IMR-90 (cell line): Measurements from ENCODE around the gene NLGN2. TPM values are rescaled to one million over a fixed set of nuclear protein-coding genes. Genes with fewer than 3 reads are reported as not detected.

ENCODE experiments used
- ATAC-seq: fragments of 200-7000 bp; cut with Tn5 transposase; 2 replicates; pipeline ENCODE4 v1.9.1; 2020; ENCODE audit warnings: low read depth, mild to moderate bottlenecking, moderate library complexity
- BruUV-seq: library from RNA; stranded (reverse); fragments of 400-500 nt; replicated peaks from 2 replicates; lab custom pipeline; 2021; lab: Mats Ljungman, UMichigan
- CTCF ChIA-PET: fragments of 300-600 bp; formaldehyde crosslinking; extraction: SDS; loops from one replicate; lab custom pipeline; 2021; ENCODE audit warnings: antibody characterized with exemption; lab: Yijun Ruan, JAX
- POLR2A ChIA-PET: fragments of 300-600 bp; sonication (Branson Sonifier 250); formaldehyde crosslinking; loops from one replicate; lab custom pipeline; 2022; ENCODE audit warnings: antibody characterized with exemption; ENCODE audit not compliant: unreplicated experiment; lab: Charles Lee
- DNase-seq: peaks from one replicate; pipeline ENCODE4 v3.0.0; 2013
- H2AFZ ChIP-seq: replicated peaks from 2 replicates; pipeline ENCODE3; 2013; ENCODE audit warnings: low read length, mild to moderate bottlenecking; ENCODE audit not compliant: poor library complexity
- H2AK5ac ChIP-seq: 2 replicates; pipeline ENCODE4 v1.6.1; 2013; ENCODE audit warnings: low read depth, low read length, inconsistent platforms
- H2AK9ac ChIP-seq: replicated peaks from 2 replicates; pipeline ENCODE3; 2013; ENCODE audit warnings: mild to moderate bottlenecking, low read depth, low read length, moderate library complexity; ENCODE audit not compliant: poor library complexity
- H2BK120ac ChIP-seq: 2 replicates; pipeline ENCODE4 v1.6.1; 2013; ENCODE audit warnings: low read depth, low read length, inconsistent platforms
- H2BK15ac ChIP-seq: 3 replicates; pipeline ENCODE4 v1.6.1; 2013; ENCODE audit warnings: low read depth, low read length, inconsistent platforms
- H2BK20ac ChIP-seq: 2 replicates; pipeline ENCODE4 v1.6.1; 2013; ENCODE audit warnings: low read depth, mild to moderate bottlenecking, inconsistent platforms, low read length, moderate library complexity
- H2BK5ac ChIP-seq: 2 replicates; pipeline ENCODE4 v1.6.1; 2013; ENCODE audit warnings: mild to moderate bottlenecking, low read depth, low read length, inconsistent platforms; ENCODE audit not compliant: poor library complexity, severe bottlenecking
- H3K14ac ChIP-seq: replicated peaks from 2 replicates; pipeline ENCODE4 v1.6.1; 2013; ENCODE audit warnings: low read depth, low read length, inconsistent platforms
- H3K18ac ChIP-seq: 2 replicates; pipeline ENCODE4 v1.6.1; 2013; ENCODE audit warnings: low read depth, low read length, control low read depth
- H3K23ac ChIP-seq: 2 replicates; pipeline ENCODE4 v1.6.1; 2013; ENCODE audit warnings: low read depth, low read length, inconsistent platforms
- H3K27ac ChIP-seq: 2 replicates; pipeline ENCODE4 v1.5.1; 2013; ENCODE audit warnings: mild to moderate bottlenecking, control low read depth, low read length; ENCODE audit not compliant: insufficient read depth
- H3K27me3 ChIP-seq: 2 replicates; pipeline ENCODE4 v1.6.1; 2013; ENCODE audit warnings: low read length; ENCODE audit not compliant: control insufficient read depth, insufficient read depth
- H3K36me3 ChIP-seq: 2 replicates; pipeline ENCODE4 v1.6.1; 2013; ENCODE audit warnings: low read length, mixed read lengths; ENCODE audit not compliant: control insufficient read depth, insufficient read depth
- H3K4ac ChIP-seq: 2 replicates; pipeline ENCODE4 v1.6.1; 2013; ENCODE audit warnings: low read depth, low read length, inconsistent platforms
- H3K4me1 ChIP-seq: 2 replicates; pipeline ENCODE4 v1.6.1; 2013; ENCODE audit warnings: low read length, mixed read lengths; ENCODE audit not compliant: control insufficient read depth, insufficient read depth
- H3K4me2 ChIP-seq: 2 replicates; pipeline ENCODE4 v1.6.1; 2013; ENCODE audit warnings: low read depth, mild to moderate bottlenecking, control low read depth, low read length, moderate library complexity
- H3K4me3 ChIP-seq: 2 replicates; pipeline ENCODE4 v1.5.1; 2013; ENCODE audit warnings: low read depth, mild to moderate bottlenecking, control low read depth, low read length, moderate library complexity; ENCODE audit not compliant: insufficient read depth
- H3K56ac ChIP-seq: 2 replicates; pipeline ENCODE4 v1.6.1; 2013; ENCODE audit warnings: low read length, inconsistent platforms; ENCODE audit not compliant: insufficient read depth; ENCODE audit errors: extremely low read depth
- H3K79me1 ChIP-seq, 2 experiments: 2 replicates each; pipeline ENCODE4 v1.6.1; 2013; ENCODE audit warnings: low read length in 2 of 2, inconsistent platforms in 1 of 2, low read depth in 1 of 2
- H3K9ac ChIP-seq: 2 replicates; pipeline ENCODE4 v1.6.1; 2013; ENCODE audit warnings: low read depth, low read length, control low read depth
- H3K9me1 ChIP-seq: 2 replicates; pipeline ENCODE4 v1.6.1; 2013; ENCODE audit warnings: low read length, inconsistent platforms; ENCODE audit not compliant: insufficient read depth
- H3K9me3 ChIP-seq: 2 replicates; pipeline ENCODE4 v1.6.1; 2013; ENCODE audit warnings: low read length; ENCODE audit not compliant: control insufficient read depth, insufficient read depth
- H4K20me1 ChIP-seq: 2 replicates; pipeline ENCODE4 v1.6.1; 2013; ENCODE audit warnings: low read length, inconsistent platforms; ENCODE audit not compliant: insufficient read depth
- H4K5ac ChIP-seq: 2 replicates; pipeline ENCODE4 v1.6.1; 2013; ENCODE audit warnings: mild to moderate bottlenecking, low read depth, low read length, control low read depth
- H4K8ac ChIP-seq, 2 experiments: 2 replicates each; pipeline ENCODE4 v1.6.1; 2013; ENCODE audit warnings: low read depth in 2 of 2, low read length in 2 of 2, control low read depth in 1 of 2, inconsistent platforms in 1 of 2
- H4K91ac ChIP-seq: 2 replicates; pipeline ENCODE4 v1.6.1; 2013; ENCODE audit warnings: low read depth, low read length, inconsistent platforms; ENCODE audit not compliant: insufficient read depth
- BHLHE40 ChIP-seq: fragments of 150-350 bp; IDR thresholded peaks from 2 replicates; pipeline ENCODE4 v1.6.1; 2016; ENCODE audit warnings: mild to moderate bottlenecking, low read depth, low read length
- CEBPB ChIP-seq: IDR thresholded peaks from 2 replicates; pipeline ENCODE4 v1.6.1; 2012; ENCODE audit warnings: low read depth, low read length, improper control_type of control experiment
- CHD1 ChIP-seq: IDR thresholded peaks from 2 replicates; pipeline ENCODE4 v1.6.1; 2012; ENCODE audit warnings: low read depth, low read length, improper control_type of control experiment
- FOS ChIP-seq: fragments of 150-350 bp; IDR thresholded peaks from 2 replicates; pipeline ENCODE4 v1.6.1; 2016; ENCODE audit warnings: low read depth, low read length
- MAZ ChIP-seq: IDR thresholded peaks from 2 replicates; pipeline ENCODE4 v1.6.1; 2012; ENCODE audit warnings: low read depth, mild to moderate bottlenecking, low read length, improper control_type of control experiment, moderate library complexity, borderline replicate concordance
- MXI1 ChIP-seq: IDR thresholded peaks from 2 replicates; pipeline ENCODE4 v1.6.1; 2012; ENCODE audit warnings: low read depth, mild to moderate bottlenecking, low read length, moderate library complexity, borderline replicate concordance
- POLR2A ChIP-seq: IDR thresholded peaks from 2 replicates; pipeline ENCODE4 v1.6.1; 2012; ENCODE audit warnings: mild to moderate bottlenecking, low read depth, low read length
- RAD21 ChIP-seq: IDR thresholded peaks from 2 replicates; pipeline ENCODE4 v1.6.1; 2012; ENCODE audit warnings: low read length, improper control_type of control experiment
- RCOR1 ChIP-seq: IDR thresholded peaks from 2 replicates; pipeline ENCODE4 v1.6.1; 2012; ENCODE audit warnings: mild to moderate bottlenecking, low read length, improper control_type of control experiment; ENCODE audit not compliant: insufficient replicate concordance
- RFX5 ChIP-seq: IDR thresholded peaks from 2 replicates; pipeline ENCODE4 v1.8.0; 2012; ENCODE audit warnings: low read depth, mild to moderate bottlenecking, low read length, moderate library complexity
- SMC3 ChIP-seq: fragments of 150-350 bp; IDR thresholded peaks from 2 replicates; pipeline ENCODE4 v1.6.1; 2016; ENCODE audit warnings: low read depth, mild to moderate bottlenecking, antibody characterized with exemption, low read length, moderate library complexity
- WGBS, 2 experiments: methylation state at CpG; one replicate each; pipeline versions ENCODE4 v1.1.5 to v1.1.7; 2013; ENCODE audit warnings: missing lambda C conversion rate in 2 of 2; ENCODE audit not compliant: insufficient read length in 1 of 2; ENCODE audit errors: extremely low coverage in 2 of 2; 5-methylcytosine and 5-hydroxymethylcytosine counted together
- dilution Hi-C: fragments of 300-500 bp; cut with HindIII; formaldehyde crosslinking; loops from one replicate; pipeline ENCODE4 v1.14.3; 2018; ENCODE audit warnings: low sequenced_read_pairs; ENCODE audit not compliant: unreplicated experiment
- in situ Hi-C: fragments of 300-500 bp; cut with MboI; formaldehyde crosslinking; loops from 3 replicates; pipeline ENCODE4 v1.14.3; 2019; ENCODE audit warnings: low sequenced_read_pairs, inconsistent platforms, mixed read lengths
- intact Hi-C: fragments of 100-400 bp; cut with micrococcal nuclease; formaldehyde crosslinking; loops from 2 replicates; pipeline ENCODE4 v1.10.0; 2022
- polyA plus RNA-seq, 3 experiments: library from polyadenylated mRNA; depleted of rRNA; stranded (reverse); fragments of >200 nt; gene quantifications; 2 replicates each; pipeline ENCODE4 v1.2.3, GENCODE V29; 2012; ENCODE audit warnings: low replicate concordance in 1 of 3
- total RNA-seq: library from RNA; depleted of rRNA; stranded (reverse); fragments of >200 nt; gene quantifications from 2 replicates; pipeline ENCODE4 v1.2.3, GENCODE V29; 2012
- TF ChIP-seq, protein P1 (sequence below): fragments of 150-350 bp; IDR thresholded peaks from 2 replicates; pipeline ENCODE4 v1.6.1; 2017; ENCODE audit warnings: mild to moderate bottlenecking, antibody characterized with exemption, low read length, low read depth
- TF ChIP-seq, protein P2 (sequence below): conservative IDR thresholded peaks from 2 replicates; pipeline ENCODE4 v1.5.1; 2012; ENCODE audit warnings: mild to moderate bottlenecking, low read depth, low read length, improper control_type of control experiment
- TF ChIP-seq, protein P3 (sequence below): fragments of 150-350 bp; IDR thresholded peaks from 2 replicates; pipeline ENCODE4 v1.6.1; 2016; ENCODE audit warnings: low read depth, mild to moderate bottlenecking, low read length, moderate library complexity, borderline replicate concordance

The NLGN2 gene
- total and polyA plus RNA-seq, 2 of the 4 experiments (the other 2 are of a cell fraction) = 1.8 to 38.1 TPM

DNA sequence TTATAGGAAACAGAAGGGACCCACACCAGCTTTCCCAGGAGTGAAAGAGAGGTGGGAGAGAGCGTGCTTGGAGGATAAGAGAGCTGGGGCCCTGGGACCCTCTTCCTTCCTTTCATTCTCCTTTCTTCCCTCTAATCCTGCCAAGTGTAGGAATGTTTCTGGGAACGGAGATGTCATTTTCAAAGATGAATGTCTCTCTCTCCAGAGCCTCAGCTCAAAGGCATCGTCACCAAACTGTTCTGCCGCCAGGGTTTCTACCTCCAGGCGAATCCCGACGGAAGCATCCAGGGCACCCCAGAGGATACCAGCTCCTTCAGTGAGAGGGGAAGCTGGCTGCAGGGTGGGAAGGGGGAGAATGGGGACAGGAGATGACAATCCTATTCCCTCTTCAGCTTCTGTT lies 33.6 kb downstream of the NLGN2 start:
- POLR2A ChIA-PET = interaction anchor here (0.6 kb wide), 3 partner anchors 28 to 934 kb away, joined by 3 to 8 read pairs (median 7); no protein-coding TSS in a partner anchor
- BruUV-seq = no TSS peak
- TF ChIP-seq FOS (no peak), MXI1 (no peak), CHD1 (no peak), RAD21 (no peak), MAZ (no peak), POLR2A (no peak), RCOR1 (no peak), RFX5 (no peak), SMC3 (no peak), BHLHE40 (no peak), CEBPB (no peak)
- TF ChIP-seq, protein P1, sequence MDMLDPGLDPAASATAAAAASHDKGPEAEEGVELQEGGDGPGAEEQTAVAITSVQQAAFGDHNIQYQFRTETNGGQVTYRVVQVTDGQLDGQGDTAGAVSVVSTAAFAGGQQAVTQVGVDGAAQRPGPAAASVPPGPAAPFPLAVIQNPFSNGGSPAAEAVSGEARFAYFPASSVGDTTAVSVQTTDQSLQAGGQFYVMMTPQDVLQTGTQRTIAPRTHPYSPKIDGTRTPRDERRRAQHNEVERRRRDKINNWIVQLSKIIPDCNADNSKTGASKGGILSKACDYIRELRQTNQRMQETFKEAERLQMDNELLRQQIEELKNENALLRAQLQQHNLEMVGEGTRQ = no peak
- TF ChIP-seq, protein P2, sequence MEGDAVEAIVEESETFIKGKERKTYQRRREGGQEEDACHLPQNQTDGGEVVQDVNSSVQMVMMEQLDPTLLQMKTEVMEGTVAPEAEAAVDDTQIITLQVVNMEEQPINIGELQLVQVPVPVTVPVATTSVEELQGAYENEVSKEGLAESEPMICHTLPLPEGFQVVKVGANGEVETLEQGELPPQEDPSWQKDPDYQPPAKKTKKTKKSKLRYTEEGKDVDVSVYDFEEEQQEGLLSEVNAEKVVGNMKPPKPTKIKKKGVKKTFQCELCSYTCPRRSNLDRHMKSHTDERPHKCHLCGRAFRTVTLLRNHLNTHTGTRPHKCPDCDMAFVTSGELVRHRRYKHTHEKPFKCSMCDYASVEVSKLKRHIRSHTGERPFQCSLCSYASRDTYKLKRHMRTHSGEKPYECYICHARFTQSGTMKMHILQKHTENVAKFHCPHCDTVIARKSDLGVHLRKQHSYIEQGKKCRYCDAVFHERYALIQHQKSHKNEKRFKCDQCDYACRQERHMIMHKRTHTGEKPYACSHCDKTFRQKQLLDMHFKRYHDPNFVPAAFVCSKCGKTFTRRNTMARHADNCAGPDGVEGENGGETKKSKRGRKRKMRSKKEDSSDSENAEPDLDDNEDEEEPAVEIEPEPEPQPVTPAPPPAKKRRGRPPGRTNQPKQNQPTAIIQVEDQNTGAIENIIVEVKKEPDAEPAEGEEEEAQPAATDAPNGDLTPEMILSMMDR = no peak
- TF ChIP-seq, protein P3, sequence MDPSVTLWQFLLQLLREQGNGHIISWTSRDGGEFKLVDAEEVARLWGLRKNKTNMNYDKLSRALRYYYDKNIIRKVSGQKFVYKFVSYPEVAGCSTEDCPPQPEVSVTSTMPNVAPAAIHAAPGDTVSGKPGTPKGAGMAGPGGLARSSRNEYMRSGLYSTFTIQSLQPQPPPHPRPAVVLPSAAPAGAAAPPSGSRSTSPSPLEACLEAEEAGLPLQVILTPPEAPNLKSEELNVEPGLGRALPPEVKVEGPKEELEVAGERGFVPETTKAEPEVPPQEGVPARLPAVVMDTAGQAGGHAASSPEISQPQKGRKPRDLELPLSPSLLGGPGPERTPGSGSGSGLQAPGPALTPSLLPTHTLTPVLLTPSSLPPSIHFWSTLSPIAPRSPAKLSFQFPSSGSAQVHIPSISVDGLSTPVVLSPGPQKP = no peak
- H2AK9ac ChIP-seq = no peak overlapping the region
- no peak overlapping the region for H2BK120ac ChIP-seq
- no peak overlapping the region for H3K4ac ChIP-seq
- no peak overlapping the region for H4K8ac ChIP-seq
- no peak overlapping the region for H2AFZ ChIP-seq
- H4K91ac ChIP-seq = no peak overlapping the region
- H3K23ac ChIP-seq = no peak overlapping the region
- H3K4me3 ChIP-seq = no peak overlapping the region
- H3K4me2 ChIP-seq = no peak overlapping the region
- ATAC-seq = no peak
- H4K5ac ChIP-seq = no peak overlapping the region
- no peak overlapping the region for H3K56ac ChIP-seq
- DNase-seq = no peak
- peaks cover 0 to 2% of the 10 kb centered on the region in 2 experiments; a peak in 1 of 4 replicates for H3K79me1 ChIP-seq
- dilution Hi-C loops = no loop called here
- peaks cover 3% of the 10 kb centered on the region; the same call in 1 of the 2 replicates for H4K20me1 ChIP-seq
- no peaks in the 10 kb centered on the region for H3K9me3 ChIP-seq
- 0 out of 2 replicates have a peak, but pooled peaks cover 8% of the 10 kb centered on the region for H3K9me1 ChIP-seq
- H3K4me1 ChIP-seq = peaks cover 22% of the 10 kb centered on the region
- H2BK20ac ChIP-seq = no peak overlapping the region
- H3K27ac ChIP-seq = no peak overlapping the region
- no peak overlapping the region for H2BK5ac ChIP-seq
- in situ Hi-C loops = no loop called here
- H2AK5ac ChIP-seq = no peak overlapping the region
- no CpG with 5 or more reads among the region's 7 CpGs for WGBS, 2 experiments
- no peak overlapping the region for H2BK15ac ChIP-seq
- intact Hi-C loops = no loop called here
- H3K36me3 ChIP-seq = no peaks in the 10 kb centered on the region
- no peak overlapping the region for H3K14ac ChIP-seq
- H3K9ac ChIP-seq = no peak overlapping the region
- H3K27me3 ChIP-seq = peaks cover 41% of the 10 kb centered on the region
- CTCF ChIA-PET = no interaction called here
- no peak overlapping the region for H3K18ac ChIP-seq
